DMS79 (cell line): Measurements from ENCODE around the gene ZC3H12C.
"Not testable (repeated sequence)": the region's sequence is repeated elsewhere in the genome, so short reads cannot be mapped to it uniquely, and the experiment has no call there.

Experiments
- DNase-seq: peaks from one replicate; lab custom pipeline; 2025; lab: John Stamatoyannopoulos, UW

The ZC3H12C gene

DNA sequence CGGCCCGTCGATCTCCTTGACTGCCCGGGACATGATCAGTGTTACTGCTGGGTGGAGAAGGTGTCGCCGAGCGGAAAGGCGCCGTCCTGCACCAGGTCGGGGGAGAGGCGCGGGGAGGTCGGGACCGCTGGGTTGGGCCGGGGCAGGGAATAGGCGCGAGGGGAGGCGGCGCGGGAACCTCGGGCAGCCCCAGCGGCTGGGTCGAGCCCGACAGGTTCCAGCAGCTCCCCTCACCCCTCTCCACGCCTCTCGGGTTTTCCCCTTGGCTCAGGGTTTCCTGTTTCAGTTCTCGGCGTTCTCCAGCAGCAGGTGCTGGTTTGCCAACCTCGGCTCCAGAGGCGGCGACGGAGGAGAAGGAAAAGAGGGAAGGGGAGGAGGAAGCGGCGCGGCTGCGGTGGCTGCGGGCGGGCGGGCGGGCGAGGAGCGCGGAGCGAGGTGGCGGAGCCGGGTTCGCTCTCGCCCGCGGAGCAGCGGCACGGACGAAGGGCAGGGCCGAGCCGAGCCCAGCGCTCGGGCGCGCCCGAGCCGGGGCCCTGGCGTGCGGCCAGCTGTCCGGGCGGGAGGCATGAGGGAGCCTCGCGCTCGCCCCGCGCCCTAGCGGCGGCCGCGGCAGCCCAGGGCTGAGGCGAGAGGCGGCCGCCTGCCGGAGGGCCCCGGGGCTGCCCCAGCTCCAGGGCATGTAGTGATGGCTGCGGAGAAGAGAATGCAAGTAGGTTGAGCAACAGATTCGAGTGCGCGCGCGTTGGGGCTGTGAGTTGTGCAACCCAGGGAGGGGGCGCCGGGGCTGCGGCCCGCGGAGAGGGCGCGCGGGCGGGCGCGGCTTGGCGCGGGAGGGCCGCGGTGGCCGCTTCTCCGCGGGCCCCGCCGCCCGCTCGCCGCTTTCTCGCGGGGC is at the start of gene ZC3H12C:
Gene ZC3H12C (plus strand): TSS at position 878 of the 892 bp plus-strand sequence. CDS start 20 bp downstream, outside the sequence.
- DNase-seq, result peak; percentile 89

DNA sequence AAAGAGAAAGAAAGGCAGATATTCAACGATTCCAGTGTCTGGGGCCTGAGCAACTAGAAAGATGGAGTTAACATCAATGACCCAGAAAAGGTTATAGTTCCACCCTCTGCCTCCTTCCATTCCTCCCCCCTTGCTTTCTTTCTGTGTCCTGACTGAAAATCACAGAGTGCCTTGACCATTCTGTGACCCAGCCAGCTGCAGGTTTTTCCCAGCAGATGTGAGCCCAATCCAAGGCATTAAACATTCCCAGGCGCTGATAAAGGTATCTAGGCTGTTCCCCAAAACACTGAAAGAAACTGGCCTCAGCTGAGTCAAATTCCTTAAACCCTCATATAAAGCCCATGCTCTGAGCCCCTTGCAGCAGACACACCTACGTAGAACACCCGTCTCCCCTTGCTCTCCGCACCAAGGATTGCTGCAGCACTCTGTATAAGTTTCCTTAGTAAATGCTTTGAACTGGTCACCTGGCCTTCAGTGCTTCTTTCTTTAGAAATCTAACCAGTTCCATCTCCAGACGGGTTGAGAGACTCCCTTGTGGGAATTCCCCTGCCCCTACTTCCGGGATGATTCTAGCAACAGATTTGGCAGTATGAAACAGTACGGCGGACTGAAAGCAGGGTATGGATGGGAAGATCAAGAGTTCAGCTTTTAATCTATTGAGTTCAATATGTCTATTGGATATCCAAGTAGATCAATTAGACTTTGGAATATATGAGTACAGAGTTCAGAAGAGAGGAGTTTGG is 48.8 kb upstream of the ZC3H12C start:
- no peak for DNase-seq

DNA sequence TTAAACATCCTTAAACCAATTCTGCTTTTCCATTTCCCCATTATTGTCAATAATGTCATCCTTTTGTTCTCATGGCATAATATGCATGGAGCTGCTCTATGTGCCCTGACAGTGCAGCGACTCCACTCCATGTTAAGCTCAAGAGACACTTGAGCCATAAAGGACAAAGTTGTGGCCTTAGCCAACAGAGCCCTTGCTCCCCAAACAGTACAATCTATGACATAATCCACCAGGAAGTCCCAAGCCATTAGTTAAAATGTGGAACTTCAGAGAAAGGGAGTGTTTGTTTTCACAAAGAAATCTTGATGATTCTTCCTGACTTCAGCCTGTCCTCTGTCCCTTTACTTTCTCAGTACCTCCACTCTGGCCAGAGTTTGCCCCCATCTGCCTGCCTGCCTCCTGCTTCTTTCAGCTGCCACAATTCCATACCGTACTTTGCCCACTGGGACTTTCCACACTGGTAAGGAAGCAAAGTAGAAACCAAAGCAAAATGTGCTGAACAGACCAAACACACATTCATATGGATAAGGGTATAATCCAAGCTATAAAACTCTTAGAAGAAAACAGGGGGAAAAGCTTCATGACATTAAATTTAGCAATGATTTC is 46.3 kb upstream of the ZC3H12C start:
- DNase-seq, result no peak

DNA sequence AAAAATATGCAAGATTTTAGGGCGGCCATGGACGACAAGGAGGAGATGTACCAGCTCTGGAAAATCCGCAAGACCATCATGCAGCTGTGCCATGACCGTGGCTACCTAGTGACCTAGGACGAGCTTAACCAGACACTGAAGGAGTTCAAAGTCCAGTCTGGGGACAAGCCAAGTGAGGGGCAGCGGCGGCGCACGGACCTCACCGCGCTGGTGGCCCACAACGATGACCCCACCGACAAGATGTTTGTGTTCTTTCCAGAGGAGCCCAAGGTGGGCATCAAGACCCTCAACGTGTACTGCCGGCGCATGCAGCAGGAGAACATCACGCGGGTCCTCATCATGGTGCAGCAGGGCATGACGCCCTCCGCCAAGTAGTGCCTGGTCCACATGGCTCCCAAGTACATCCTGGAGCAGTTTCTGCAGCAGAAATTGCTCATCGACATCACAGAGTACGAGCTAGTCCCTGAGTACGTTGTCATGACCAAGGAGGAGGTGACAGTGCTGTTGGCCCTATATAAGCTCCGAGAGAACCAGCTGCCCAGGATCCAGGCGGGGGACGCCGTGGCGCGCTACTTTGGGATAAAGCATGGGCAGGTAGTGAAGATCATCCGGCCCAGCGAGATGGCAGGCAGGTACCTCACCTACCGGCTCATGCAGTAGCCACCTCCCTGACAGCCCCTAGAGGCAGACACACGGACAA is 43.5 kb upstream of the ZC3H12C start:
- DNase-seq, result no peak

DNA sequence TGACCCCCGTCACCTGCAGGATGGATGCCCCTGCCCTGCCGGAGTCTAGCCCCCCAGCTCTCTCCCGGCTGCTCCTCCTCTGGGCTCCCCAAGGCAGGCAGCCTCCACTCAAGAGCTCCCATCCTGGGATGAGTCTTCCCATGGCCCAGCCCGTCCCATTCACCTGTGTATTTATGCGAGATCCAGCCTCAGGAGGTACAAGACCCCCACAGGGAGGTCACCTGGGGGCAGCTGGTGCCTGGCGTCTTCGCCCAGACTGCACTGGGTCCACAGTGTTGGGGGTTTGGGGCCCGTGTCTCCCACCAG is 43.0 kb upstream of the ZC3H12C start:
- no peak for DNase-seq

DNA sequence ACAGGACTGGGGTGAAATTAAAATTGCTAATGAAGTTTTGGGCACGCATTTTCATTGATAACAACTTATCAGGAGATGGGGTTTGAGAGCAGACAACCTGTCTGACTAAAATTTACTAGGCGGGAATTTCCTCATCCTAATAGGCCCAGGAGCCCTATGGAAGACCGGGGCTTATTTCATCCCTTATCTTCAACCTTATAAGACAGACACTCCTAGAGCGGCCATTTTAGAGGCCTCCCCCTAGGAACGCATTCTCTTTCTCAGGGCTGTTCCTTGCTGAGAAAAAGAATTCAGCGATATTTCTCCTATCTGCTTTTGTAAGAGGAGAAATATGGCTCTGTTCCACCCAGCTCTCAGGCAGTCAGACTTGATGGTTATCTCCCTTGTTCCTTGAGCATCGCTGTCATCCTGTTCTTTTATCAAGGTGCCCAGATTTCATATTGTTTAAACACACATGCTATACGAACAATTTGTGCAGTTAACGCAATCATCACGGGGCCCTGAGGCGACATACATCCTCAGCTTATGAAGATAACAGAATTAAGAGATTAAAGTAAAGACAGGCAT is 39.3 kb upstream of the ZC3H12C start:
- DNase-seq, result no peak

DNA sequence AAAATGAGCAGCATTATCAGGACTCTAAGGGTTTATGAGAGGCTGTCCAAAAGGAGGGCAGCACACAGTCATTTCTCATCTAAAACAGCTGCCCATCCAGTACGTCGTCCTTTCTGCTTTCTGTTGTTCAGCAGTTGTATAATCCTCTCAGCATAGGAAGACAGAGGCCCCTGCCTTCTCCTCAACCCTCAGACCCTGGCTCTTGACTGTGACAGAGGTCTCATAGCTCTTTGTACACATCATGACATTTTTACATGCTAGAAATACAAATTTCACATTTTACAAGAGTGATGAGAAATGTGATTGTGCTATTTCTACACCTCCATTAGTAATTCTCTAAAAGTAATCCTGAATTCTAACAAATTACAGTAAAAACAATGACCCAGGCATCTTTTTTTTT is 36.2 kb upstream of the ZC3H12C start:
- no peak for DNase-seq

DNA sequence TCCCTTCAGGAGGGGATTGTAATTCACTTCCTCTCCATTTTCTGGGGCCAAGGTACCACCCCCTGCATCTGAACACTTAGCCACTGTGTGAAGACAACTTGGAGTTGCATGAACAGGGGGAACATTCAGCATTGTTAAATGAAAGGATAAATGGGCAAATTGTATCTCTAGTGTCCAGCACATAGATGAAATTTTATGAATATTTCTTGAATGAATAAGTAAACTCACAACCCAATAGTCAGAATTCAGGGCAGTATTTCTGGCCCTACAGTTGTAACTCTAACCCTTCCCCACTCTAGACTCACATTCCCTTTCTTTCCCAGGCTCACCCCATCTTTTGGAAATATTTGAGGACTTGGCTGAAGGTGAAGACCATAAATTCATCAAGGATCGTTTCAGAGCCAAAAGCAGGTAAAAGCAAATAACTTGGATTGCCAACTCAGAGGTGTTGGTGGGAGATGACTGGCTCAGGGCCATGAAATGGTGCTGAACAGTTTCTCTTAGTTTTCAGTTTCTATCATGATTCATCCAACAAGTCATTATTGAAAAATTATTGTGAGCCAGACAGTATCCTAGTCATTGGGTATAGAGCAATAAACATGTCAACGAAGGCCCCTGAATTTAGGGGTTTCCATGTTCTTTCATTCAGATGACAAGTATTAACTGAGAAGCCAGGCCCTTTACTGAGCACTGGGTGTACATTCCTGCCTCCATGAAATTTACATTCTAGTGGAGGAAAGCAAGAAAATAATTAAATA is 33.3 kb upstream of the ZC3H12C start:
- peak; percentile 53 for DNase-seq

DNA sequence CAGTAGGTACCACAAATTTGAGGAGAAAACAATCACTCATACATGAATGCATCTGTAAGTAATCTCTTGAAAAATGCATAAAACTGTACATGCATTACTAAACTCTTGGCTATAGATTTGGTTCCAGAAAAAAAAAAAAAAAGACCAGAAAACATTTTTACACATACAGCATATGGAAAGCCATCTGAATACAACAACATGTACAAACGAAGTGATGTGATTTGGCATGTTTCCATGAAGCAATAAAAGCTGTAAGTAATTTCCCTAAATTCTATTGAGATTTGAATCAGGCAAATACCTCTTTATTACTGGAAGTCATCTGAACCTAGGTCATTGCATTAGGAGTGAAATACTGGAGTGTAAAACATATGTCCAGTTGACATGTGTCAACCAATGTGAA is 31.9 kb upstream of the ZC3H12C start:
- DNase-seq, result peak; percentile 75

DNA sequence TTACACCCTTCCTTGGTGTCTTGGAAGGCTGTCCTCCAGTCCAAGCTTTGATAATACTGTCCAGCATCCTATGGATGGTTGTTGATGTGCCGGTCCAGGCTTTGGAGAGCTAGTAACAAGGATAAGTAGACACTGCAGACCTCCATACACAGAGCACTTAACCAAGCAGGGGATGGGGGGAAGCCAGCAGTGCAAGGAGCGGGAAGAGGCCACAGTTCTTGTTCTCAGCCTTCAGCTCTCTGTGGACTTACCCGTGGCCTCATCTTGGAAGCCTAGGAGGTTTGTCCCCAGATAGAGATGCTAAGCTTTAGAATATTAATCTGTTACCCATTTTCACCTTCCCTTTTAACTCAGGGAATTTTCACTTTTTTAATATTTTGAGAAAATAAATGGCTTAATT is 30.9 kb upstream of the ZC3H12C start:
- no peak for DNase-seq

DNA sequence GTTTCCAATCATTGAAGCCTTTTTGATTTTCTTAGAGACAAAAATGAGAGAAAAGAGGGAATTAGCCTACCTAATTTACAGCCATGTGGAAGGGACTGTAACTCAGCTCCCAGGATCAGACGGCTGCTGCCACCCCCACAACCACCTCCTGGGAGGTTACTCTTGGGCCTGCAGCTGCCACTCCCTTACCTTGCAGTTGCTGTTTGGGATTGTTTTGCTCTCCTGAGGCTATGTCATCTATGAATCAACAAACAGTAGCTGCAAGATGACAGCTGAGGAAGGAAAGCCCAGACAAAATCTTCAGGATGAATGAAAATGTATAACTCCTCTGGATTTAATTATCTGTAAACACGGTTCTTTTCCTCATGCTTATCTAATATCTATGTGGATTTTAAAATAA is 28.0 kb upstream of the ZC3H12C start:
- no peak for DNase-seq

DNA sequence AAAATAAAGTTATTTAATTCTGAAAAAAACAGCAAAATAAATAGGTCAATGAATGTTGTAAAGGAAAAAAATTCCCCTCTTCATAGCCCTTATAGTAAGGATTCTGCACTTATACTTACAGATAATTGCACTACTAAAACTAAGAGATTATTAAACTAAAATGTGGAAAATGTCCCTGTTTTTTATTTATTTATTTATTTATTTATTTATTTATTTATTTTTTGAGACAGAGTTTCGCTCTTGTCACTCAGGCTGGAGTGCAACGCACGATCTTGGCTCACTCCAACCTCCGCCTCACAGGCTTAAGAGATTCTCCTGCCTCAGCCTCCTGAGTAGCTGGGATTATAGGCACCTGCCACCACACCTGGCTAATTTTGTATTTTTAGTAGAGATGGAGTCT is 25.2 kb upstream of the ZC3H12C start:
- DNase-seq, result not testable (repeated sequence)

DNA sequence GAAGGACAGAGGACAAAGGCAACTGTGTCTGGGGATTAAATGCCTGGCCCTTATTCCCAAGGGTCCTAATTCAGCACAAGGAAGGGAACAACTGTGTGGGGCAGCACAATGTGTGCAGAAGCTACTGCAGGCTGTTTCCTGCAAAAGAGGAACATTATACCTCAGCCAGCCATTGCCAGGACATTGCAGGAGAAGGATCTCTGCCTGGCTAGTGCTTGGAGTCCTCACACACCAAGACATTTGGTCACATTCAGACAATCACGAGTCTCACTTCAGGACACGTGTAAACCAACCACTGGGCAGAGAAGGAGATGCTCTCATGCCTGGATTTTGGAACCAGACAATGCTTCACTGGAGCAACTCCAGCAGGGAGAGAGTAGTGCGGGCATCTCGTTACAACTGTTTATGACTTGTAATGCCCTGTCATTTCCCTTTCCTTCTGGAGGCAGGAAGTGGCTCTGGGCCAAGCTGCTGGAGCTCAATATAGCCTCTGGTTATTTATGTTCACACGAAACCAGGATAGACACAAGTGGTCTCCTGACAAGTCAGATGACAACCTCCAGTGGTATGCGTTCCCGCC is 23.9 kb upstream of the ZC3H12C start:
- no peak for DNase-seq

DNA sequence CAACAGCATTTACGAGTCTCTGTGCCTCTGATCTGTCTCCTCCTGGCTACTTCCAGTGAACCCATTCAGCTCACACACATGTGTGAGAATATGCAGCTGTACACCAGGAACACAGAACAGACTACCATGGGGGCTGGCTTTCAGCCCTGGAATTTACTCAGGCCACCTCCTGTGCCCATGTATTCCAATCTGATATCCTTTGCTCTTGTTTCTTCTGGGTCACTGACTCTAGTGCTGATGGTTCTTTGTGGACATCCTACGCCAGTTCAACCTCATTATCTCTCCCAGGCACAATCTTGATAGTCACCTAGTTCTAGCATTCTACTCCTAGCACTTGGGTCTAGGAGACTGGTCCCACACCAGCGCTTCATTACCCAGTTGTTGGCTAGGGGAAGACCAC is 23.0 kb upstream of the ZC3H12C start:
- DNase-seq, result no peak

DNA sequence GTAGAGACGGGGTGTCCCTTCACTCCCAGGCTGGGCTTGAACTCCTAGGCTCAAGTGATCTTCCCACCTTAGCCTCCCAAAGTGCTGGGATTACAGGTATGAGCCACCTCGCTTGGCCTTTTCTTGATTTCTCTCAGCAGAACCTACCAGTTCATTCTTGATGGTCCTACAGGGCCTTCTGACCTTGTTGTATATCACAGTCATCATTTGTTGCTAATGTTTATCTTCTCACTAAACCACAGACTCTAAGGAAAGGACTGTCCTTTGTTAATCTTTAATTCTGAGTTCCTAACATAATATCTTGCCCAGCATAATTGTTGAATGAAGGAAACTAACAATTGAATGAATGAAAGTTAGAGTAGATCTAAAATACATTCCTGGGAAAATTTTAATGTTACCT is 22.0 kb upstream of the ZC3H12C start:
- DNase-seq, result no peak

DNA sequence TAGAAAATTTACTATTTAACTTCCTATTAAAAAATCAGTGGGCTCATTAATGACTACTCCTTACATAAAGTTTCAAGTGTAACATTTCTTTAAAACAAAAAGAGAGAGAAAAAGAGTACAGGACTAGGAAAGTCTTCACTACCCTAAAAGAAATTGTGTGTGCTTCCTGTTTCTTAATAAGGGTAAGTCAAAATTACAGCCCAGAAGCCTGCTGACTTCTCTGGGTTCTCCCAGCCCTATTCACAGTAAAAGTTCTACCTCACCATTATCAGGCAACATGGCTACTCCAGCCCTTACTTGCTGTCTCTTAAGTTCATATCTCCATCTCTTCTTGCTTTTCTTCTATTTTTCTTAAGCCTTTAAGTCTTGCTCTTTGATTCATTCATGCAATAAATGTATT is 20.3 kb upstream of the ZC3H12C start:
- DNase-seq, result no peak

DNA sequence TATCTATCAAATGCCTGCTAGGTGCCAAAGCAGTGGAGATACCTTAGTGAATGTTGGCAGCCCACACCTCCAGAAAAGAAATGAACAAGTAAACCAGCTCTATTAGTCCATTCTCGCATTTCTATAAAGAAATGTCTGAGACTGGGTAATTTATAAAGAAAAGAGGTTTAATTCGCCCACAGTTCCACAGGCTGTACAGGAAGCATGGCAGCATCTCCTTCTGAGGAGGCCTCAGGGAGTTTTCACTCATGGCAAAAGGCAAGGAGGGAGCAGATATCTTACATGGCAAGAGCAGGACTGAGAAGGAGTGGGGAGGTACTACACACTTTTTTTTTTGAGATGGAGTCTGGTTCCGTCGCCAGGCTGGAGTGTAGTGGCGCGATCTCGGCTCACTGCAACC is 18.7 kb upstream of the ZC3H12C start:
- DNase-seq, result no peak

DNA sequence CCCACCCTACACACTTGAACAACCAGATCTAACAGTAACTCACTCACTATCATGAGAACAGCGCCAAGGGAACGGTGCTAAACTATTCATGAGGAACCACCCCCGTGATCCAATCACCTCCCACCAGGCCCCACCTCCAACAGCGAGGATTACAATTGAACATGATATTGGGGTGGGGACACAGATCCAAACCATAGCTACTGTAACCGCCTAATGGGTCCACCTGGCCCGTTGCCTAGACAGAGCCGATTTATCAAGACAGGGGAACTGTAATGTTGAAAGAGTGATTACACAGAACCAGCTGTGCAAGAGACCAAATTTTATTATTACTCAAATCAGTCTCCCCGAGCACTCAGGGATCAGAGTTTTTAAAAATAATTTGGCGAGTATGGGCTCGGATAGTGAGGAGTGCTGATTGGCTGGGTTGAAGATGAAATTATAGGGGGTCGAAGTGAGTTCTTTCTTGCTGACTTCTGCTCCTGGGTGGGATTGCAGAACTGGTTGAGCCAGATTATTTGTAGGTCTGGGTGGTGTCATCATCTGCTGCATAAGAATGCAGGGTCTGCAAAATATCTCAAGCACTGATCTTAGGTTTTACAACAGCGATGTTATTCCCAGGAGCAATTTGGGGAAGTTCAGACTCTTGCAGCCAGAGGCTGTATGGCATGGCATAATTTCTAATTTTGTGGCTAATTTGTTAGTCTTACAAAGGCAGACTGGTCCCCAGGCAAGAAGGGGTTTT is 17.9 kb upstream of the ZC3H12C start:
- no peak for DNase-seq

DNA sequence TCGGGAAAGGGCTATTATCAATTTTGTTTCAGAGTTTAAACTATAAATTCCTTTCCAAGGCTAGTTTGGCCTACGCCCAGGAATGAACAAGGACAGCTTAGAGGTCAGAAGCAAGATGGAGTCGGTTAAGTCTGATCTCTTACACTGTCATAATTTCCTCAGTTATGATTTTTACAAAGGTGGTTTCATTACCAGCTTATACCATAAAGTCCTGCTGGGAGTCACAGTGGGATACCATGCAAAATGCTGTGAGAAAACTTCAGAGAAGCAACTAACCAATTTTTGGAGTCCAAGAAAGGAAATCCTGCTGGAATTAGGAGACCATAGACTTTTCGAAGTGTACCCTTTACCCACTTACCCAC is 17.4 kb upstream of the ZC3H12C start:
- no peak for DNase-seq

DNA sequence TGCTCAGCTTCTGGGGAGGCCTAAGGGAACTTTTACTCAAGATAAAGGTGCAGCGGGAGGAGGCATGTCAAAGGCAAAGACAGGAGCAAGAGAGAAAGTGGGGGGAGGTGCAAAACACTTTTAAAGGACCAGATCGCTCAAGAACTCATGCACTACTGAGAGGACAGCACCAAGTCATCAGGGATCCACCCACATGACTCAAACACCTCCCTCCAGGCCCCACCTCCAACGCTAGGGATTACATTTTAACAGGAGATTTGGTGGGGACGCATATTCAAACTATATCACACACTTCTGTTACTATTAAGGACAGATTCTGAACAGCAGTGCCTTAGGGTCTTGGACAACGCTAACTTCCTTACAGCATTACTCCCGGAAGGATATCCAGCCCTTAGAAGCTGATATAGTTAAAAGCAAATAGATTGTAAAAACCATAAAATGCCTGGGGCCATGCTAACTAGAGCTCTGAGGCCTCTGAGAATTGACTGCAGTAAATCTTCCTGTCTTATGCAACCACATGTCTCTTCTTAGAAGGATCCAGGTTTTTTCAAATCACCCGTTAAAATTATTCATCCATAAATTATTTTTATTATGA is 16.7 kb upstream of the ZC3H12C start:
- DNase-seq, result no peak
